AG04449 (cell line): ENCODE results near the gene RBM45.

Experiments used
- CTCF ChIA-PET: fragments of 350-600 bp; formaldehyde crosslinking; extraction: SDS; loops from one replicate; lab custom pipeline; 2021; ENCODE audit warnings: antibody characterized with exemption; lab: Yijun Ruan, JAX
- POLR2A ChIA-PET: fragments of 400-600, 350-600 bp; formaldehyde crosslinking; extraction: SDS; loops from one replicate; lab custom pipeline; 2020; ENCODE audit warnings: antibody characterized with exemption, inconsistent platforms; lab: Yijun Ruan, JAX
- DNase-seq: peaks from one replicate; pipeline ENCODE4 v3.0.0-alpha.2; 2010; ENCODE audit warnings: low read depth, low spot score
- H3K4me3 ChIP-seq: 2 replicates; pipeline ENCODE4 v1.5.1; 2011; ENCODE audit warnings: low read depth, mild to moderate bottlenecking, control low read depth, low read length
- TF ChIP-seq, protein P1 (sequence below): IDR thresholded peaks from one replicate; pipeline ENCODE4 v1.5.1; 2011; ENCODE audit warnings: mild to moderate bottlenecking, moderate library complexity, low read length, control low read depth, inconsistent platforms; ENCODE audit not compliant: insufficient read depth; ENCODE audit errors: missing control alignments

The RBM45 gene

DNA sequence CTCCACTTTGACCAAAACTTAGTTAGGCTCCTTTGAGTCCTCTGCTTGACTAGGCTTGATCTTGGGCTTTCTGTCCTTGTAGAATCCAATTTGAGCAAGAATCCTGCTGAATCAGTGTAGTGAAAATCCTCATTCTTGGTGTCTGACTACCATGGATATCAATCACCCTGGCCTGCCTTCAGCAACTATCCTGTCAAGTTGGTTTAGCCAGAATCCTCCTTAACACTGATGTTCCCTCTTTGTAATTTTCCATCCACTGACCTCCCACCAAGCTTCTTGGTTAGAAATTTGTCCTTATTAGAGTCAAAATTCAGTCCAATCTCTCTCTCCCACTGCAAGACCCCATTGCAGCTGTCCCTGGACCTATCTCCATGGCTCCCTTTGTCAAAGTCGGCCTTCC, 494 bp upstream of the RBM45 start:
- CTCF ChIA-PET, result interaction anchor here (0.5 to 12.3 kb wide), 52 partner anchors 8 to 404 kb away, joined by 3 to 282 read pairs (median 5); partner anchors contain the start of gene PDE11A
- DNase-seq, result no peak
- POLR2A ChIA-PET, result interaction anchor here (1.2 kb wide), 1 partner anchor 302 kb away, joined by 3 read pairs; no protein-coding TSS in a partner anchor
- no peak overlapping the region for H3K4me3 ChIP-seq
- TF ChIP-seq, protein P1, sequence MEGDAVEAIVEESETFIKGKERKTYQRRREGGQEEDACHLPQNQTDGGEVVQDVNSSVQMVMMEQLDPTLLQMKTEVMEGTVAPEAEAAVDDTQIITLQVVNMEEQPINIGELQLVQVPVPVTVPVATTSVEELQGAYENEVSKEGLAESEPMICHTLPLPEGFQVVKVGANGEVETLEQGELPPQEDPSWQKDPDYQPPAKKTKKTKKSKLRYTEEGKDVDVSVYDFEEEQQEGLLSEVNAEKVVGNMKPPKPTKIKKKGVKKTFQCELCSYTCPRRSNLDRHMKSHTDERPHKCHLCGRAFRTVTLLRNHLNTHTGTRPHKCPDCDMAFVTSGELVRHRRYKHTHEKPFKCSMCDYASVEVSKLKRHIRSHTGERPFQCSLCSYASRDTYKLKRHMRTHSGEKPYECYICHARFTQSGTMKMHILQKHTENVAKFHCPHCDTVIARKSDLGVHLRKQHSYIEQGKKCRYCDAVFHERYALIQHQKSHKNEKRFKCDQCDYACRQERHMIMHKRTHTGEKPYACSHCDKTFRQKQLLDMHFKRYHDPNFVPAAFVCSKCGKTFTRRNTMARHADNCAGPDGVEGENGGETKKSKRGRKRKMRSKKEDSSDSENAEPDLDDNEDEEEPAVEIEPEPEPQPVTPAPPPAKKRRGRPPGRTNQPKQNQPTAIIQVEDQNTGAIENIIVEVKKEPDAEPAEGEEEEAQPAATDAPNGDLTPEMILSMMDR, result no peak

DNA sequence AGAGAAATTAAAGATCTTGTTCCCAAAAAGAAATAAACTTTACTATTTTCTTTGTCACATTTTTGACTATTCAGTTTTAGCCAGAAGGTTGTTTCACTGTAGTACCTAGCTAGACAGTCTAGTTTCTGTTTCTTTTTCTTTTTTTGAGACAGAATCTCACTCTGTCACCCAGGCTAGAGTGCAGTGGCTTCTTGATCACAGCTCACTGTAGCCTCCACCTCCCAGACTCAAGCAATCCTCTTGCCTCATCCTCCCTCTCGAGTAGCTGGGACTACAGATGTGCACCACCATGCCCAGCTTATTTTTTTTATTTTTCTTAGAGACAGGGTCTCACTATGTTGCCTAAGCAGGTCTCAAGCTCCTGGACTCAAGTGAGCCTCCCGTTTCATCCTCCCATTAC, 2.2 kb downstream of the RBM45 start:
- DNase-seq, result no peak
- H3K4me3 ChIP-seq, result no peak overlapping the region
- TF ChIP-seq, protein P1, result no peak
- ChIA-PET CTCF (interaction anchor here (1.1 to 12.3 kb wide), 7 partner anchors 10 to 302 kb away, joined by 3 to 282 read pairs (median 63); no protein-coding TSS in a partner anchor), POLR2A (no interaction called here)

DNA sequence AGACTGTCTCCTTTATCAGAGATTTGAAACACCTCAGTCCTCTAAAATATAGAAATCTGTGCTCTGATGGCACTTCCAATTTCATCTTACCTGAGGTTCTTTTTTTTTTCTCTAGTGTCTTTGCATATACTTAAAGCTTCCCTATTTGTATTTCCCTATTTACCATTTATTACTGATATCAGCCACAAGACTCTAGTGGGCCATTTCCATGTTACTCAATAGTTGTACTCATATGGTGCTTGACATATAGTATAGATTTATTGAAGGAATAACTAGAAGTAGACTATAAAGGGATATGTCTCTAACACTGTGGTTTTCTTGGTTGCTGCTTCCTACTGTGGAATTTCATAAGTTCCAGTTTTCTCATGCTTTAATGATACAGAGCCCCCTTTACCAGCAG, 3.0 kb downstream of the RBM45 start:
- CTCF ChIA-PET, result interaction anchor here (0.7 to 12.3 kb wide), 6 partner anchors 9 to 301 kb away, joined by 3 to 282 read pairs (median 77); no protein-coding TSS in a partner anchor
- no peak for DNase-seq
- POLR2A ChIA-PET, result no interaction called here
- TF ChIP-seq, protein P1, result no peak
- H3K4me3 ChIP-seq, result no peak overlapping the region

DNA sequence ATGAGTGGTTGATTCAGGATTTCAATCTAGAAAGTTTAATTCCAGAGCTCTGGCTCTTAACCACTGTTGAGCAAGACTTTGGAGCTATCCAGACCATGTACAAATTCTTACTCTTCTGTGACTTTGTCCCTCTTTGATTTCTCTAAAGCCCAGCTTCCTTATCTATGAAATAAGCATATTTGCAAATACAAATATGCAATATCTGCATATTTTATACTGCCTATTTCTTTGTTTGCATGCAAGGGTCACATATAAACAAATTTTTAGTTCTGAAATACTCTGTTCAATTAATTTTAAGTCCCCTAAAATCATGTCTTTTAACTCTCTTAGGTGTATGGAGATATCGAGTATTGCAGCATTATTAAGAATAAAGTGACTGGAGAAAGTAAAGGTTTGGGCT, 5.5 kb downstream of the RBM45 start:
- ChIA-PET CTCF (interaction anchor here (1.0 to 12.3 kb wide), 3 partner anchors 13 to 299 kb away, joined by 3 to 282 read pairs (median 72); no protein-coding TSS in a partner anchor), POLR2A (no interaction called here)
- no peak overlapping the region for H3K4me3 ChIP-seq
- DNase-seq, result no peak
- TF ChIP-seq, protein P1, result no peak

DNA sequence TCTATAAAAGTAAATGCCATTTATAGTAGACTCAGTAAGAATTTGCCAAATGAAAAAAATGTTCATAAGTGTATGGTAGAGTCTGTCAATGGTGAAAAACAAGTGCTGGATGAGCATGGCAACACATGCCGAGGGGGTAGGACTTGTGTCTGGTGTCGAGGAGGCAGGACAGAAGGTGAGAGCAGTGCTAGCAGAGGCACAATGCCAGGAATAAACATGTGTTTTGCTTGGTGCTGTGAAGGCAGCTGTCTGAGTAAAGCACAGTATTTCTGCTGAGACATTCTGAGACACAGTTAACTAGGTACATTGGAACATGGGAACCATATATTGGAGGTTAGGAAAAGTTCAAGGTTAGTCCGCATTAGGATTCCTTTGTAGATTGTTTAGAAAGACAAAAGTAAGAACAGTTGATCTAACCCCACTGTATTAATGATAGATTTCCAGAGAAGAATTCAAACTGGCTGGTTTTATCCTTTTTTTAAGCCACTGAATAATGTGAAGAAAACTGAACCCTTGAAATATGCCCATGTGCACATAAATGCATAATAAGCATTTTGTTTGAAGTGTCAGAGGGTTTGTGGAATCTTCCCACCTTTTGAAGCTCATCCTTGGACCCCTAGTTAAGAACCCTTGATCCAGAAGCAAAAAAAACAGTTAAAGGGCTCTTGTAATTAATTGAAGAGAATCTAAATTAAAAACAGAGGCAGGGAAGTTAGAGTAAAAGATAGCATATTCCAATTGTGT, 7.1 kb downstream of the RBM45 start:
- DNase-seq, result no peak
- TF ChIP-seq, protein P1, result no peak
- no peak overlapping the region for H3K4me3 ChIP-seq
- POLR2A ChIA-PET, result no interaction called here
- CTCF ChIA-PET, result interaction anchor here (1.1 to 12.3 kb wide), 4 partner anchors 7 to 297 kb away, joined by 4 to 282 read pairs (median 42); partner anchors contain the start of gene RBM45

DNA sequence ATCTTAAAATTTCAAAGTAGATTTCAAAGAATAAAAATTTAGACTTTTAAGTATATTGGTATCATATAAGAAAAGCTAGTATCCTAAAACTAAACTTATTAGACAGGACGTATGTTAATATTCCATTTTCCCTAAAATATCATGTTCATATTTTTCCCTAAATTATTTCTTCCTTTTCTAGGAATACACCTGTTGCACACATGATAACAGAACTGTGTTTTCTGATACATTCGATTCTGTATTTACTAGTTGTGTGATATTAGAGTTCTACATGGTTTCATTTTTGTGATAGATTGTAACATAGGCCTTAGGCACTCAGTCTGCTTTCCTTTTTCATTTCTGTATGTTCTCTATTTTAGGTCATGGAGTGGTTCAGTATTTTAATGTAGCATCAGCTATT, 10.9 kb downstream of the RBM45 start:
- TF ChIP-seq, protein P1, result no peak
- no peak overlapping the region for H3K4me3 ChIP-seq
- no peak for DNase-seq
- ChIA-PET POLR2A (no interaction called here), CTCF (interaction anchor here (1.2 to 4.1 kb wide), 6 partner anchors 10 to 296 kb away, joined by 3 to 63 read pairs (median 16); partner anchors contain the start of gene RBM45)
